ENCODE data around the gene ANKRD17.

- TF ChIP-seq, protein P1, sequence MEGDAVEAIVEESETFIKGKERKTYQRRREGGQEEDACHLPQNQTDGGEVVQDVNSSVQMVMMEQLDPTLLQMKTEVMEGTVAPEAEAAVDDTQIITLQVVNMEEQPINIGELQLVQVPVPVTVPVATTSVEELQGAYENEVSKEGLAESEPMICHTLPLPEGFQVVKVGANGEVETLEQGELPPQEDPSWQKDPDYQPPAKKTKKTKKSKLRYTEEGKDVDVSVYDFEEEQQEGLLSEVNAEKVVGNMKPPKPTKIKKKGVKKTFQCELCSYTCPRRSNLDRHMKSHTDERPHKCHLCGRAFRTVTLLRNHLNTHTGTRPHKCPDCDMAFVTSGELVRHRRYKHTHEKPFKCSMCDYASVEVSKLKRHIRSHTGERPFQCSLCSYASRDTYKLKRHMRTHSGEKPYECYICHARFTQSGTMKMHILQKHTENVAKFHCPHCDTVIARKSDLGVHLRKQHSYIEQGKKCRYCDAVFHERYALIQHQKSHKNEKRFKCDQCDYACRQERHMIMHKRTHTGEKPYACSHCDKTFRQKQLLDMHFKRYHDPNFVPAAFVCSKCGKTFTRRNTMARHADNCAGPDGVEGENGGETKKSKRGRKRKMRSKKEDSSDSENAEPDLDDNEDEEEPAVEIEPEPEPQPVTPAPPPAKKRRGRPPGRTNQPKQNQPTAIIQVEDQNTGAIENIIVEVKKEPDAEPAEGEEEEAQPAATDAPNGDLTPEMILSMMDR (conservative IDR thresholded peaks at IDR 0.05; ENCODE audit: low read depth, low read length), result no peak
- TF ChIP-seq RFX5 (IDR thresholded peaks at IDR 0.05; ENCODE audit: low read depth, low read length), result no peak
- TF ChIP-seq POLR2A (IDR thresholded peaks at IDR 0.05; ENCODE audit: low read depth, low read length), result no peak
- TF ChIP-seq RAD21 (IDR thresholded peaks at IDR 0.05; ENCODE audit: low read length), result no peak
- TF ChIP-seq ELK1 (IDR thresholded peaks at IDR 0.05; ENCODE audit: borderline replicate concordance, low read depth, low read length), result no peak
- TF ChIP-seq, protein P2, sequence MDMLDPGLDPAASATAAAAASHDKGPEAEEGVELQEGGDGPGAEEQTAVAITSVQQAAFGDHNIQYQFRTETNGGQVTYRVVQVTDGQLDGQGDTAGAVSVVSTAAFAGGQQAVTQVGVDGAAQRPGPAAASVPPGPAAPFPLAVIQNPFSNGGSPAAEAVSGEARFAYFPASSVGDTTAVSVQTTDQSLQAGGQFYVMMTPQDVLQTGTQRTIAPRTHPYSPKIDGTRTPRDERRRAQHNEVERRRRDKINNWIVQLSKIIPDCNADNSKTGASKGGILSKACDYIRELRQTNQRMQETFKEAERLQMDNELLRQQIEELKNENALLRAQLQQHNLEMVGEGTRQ (IDR thresholded peaks at IDR 0.05; ENCODE audit: low read depth, low read length), result no peak
- TF ChIP-seq RCOR1 (IDR thresholded peaks at IDR 0.05; ENCODE audit: insufficient replicate concordance, low read length), result no peak
These were observed 165.7 kb downstream of the ANKRD17 start for GRCh38 chr4:73092868-73093267.

Data from IMR-90 (cell line).